ENCODE data around the gene C12orf42. TPM values are rescaled to one million over a fixed set of nuclear protein-coding genes. Genes with fewer than 3 reads are reported as not detected.
A peak's percentile ranks its signal among the peaks of the same experiment; 100 is the strongest.

Gene C12orf42
- total and polyA plus RNA-seq, 10 of the 15 experiments (the other 5 are each of a cell fraction or from before 2014, with no cell fraction given) = 1.4 to 7.0 (median 2.4) TPM

- TF ChIP-seq IRF5 (IDR thresholded peaks at IDR 0.05; ENCODE audit: borderline replicate concordance) (no peak), NFXL1 (IDR thresholded peaks at IDR 0.05; ENCODE audit: borderline replicate concordance) (no peak), TCF7 (IDR thresholded peaks at IDR 0.05; ENCODE audit: borderline replicate concordance) (peak; percentile 39; the same call in 1 of the 2 replicates), SUPT20H (IDR thresholded peaks at IDR 0.05; ENCODE audit: borderline replicate concordance, control insufficient read depth, low read depth, low read length) (no peak), SUZ12 (IDR thresholded peaks at IDR 0.05; ENCODE audit: unreplicated experiment) (no peak), ETV6 (conservative IDR thresholded peaks at IDR 0.05 in 1 of 2, IDR thresholded peaks at IDR 0.05 in 1 of 2; ENCODE audit: borderline replicate concordance in 1 of 2, low read depth in 1 of 2) (peak in 1 of 2 experiments; percentile 90; a peak in 2 of 4 replicates), BCL3 (IDR thresholded peaks at IDR 0.05; ENCODE audit: borderline replicate concordance, insufficient read depth, low read depth, low read length, poor library complexity, severe bottlenecking) (peak; percentile 42), HCFC1 (IDR thresholded peaks at IDR 0.05; ENCODE audit: low read length) (no peak), MEF2B (IDR thresholded peaks at IDR 0.05; ENCODE audit: partially characterized antibody, poor library complexity, severe bottlenecking) (peak; percentile 86), POLR2AphosphoS2 (IDR thresholded peaks at IDR 0.05; ENCODE audit: low read depth, low read length) (no peak), RUNX3 (IDR thresholded peaks at IDR 0.05; ENCODE audit: low read length) (peak; percentile 87), TBL1XR1 (IDR thresholded peaks at IDR 0.05; ENCODE audit: low read depth, low read length) (0 out of 2 replicates have a peak, but pooled peaks have one; percentile 69), E2F8 (IDR thresholded peaks at IDR 0.05; ENCODE audit: low read depth, partially characterized antibody) (no peak), CUX1 (IDR thresholded peaks at IDR 0.05; ENCODE audit: insufficient replicate concordance, low read depth, low read length) (no peak)
Observed at GRCh38 chr12:103441437-103442181, 54.2 kb downstream of the C12orf42 start (continued).

Data from GM12878 (cell line).